ENCODE measurements around the gene PGLYRP1.

DNA sequence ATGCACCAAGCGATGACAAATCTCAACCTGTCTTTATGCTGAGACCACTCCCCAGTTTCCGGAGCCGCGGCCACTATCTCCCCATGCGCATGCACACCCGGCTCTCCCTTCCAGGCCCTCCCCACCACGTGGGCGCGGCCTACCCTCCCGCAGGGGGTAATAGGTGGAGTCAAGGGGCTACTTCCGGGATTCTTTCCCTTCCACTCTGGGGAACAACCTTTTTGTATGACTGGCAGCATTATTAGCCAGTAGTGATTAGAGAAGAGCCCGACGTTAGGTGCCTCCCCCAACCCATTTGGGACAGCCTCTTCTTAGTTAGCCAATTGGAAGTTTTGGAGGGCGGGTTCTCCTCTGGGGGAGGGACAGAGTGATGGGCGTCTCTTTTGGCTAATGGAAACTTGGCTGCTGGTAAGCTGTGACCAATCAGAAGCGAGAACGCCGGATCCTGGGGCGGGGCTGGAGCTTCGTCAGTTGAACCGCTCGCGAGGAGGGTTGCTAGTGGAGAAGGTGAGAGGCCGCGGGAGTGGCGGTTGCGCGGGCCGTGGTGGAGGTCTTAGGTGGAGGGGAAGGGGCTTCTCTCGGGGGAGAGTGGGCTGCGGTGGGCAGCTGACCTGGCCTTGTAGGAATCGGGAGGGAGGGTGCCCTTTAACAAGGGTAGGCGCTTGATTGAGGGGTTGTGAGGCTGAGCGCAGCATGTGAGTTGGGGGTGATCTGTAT lies 27.7 kb downstream of the PGLYRP1 start, which contains the start of gene CCDC61:
- TF ChIP-seq, protein P1, sequence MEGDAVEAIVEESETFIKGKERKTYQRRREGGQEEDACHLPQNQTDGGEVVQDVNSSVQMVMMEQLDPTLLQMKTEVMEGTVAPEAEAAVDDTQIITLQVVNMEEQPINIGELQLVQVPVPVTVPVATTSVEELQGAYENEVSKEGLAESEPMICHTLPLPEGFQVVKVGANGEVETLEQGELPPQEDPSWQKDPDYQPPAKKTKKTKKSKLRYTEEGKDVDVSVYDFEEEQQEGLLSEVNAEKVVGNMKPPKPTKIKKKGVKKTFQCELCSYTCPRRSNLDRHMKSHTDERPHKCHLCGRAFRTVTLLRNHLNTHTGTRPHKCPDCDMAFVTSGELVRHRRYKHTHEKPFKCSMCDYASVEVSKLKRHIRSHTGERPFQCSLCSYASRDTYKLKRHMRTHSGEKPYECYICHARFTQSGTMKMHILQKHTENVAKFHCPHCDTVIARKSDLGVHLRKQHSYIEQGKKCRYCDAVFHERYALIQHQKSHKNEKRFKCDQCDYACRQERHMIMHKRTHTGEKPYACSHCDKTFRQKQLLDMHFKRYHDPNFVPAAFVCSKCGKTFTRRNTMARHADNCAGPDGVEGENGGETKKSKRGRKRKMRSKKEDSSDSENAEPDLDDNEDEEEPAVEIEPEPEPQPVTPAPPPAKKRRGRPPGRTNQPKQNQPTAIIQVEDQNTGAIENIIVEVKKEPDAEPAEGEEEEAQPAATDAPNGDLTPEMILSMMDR (conservative IDR thresholded peaks at IDR 0.05; ENCODE audit: low read length): no peak
- TF ChIP-seq EZH2phosphoT487 (IDR thresholded peaks at IDR 0.05; ENCODE audit: borderline replicate concordance, low read depth, low read length): no peak
